Progenitor cell of endocrine pancreas (in vitro differentiated cells): ENCODE data around the gene GTSE1. TPM values are rescaled to one million over a fixed set of nuclear protein-coding genes. Genes with fewer than 3 reads are reported as not detected.

Experiments
- DNase-seq: peaks from one replicate; pipeline ENCODE4 v3.0.0; 2021; ENCODE audit warnings: low spot score; ENCODE audit not compliant: unreplicated experiment
- H3K27ac Mint-ChIP-seq: 2 replicates; pipeline ENCODE4 v1.8.0; 2021; ENCODE audit warnings: mild to moderate bottlenecking, moderate library complexity, mixed read lengths
- H3K27me3 Mint-ChIP-seq: 2 replicates; pipeline ENCODE4 v1.8.0; 2021; ENCODE audit warnings: mixed read lengths
- H3K36me3 Mint-ChIP-seq: 2 replicates; pipeline ENCODE4 v1.8.0; 2022; ENCODE audit warnings: mixed read lengths; ENCODE audit not compliant: insufficient read depth
- H3K4me1 Mint-ChIP-seq: 2 replicates; pipeline ENCODE4 v1.8.0; 2021; ENCODE audit warnings: low read depth, mixed read lengths
- H3K4me3 Mint-ChIP-seq: 2 replicates; pipeline ENCODE4 v1.8.0; 2021; ENCODE audit warnings: low read depth, mild to moderate bottlenecking, moderate library complexity, mixed read lengths
- H3K9me3 Mint-ChIP-seq: 2 replicates; pipeline ENCODE4 v1.8.0; 2021; ENCODE audit warnings: low read depth, mixed read lengths
- CTCF ChIP-seq: fragments of 200-600 bp; sonication (generic); IDR thresholded peaks from one replicate; pipeline ENCODE4 v1.5.0; 2021; ENCODE audit warnings: antibody characterized with exemption, mild to moderate bottlenecking; ENCODE audit not compliant: unreplicated experiment
- total RNA-seq: library from RNA; stranded (reverse); gene quantifications from 2 replicates; pipeline ENCODE4 v1.2.1, GENCODE V29; 2021

The GTSE1 gene
- total RNA-seq, 1 donor from 2014 or later = 25.1 TPM

GRCh38 chr22:46276563-46276962 is 20.1 kb upstream of the GTSE1 start:
- Mint-ChIP-seq H3K36me3 (peaks cover 20% of the 10 kb centered on the region), H3K9me3 (no peaks in the 10 kb centered on the region), H3K4me3 (no peak overlapping the region), H3K4me1 (no peaks in the 10 kb centered on the region), H3K27me3 (no peaks in the 10 kb centered on the region), H3K27ac (no peak overlapping the region)
- no peak for DNase-seq
- TF ChIP-seq CTCF = no peak

DNA sequence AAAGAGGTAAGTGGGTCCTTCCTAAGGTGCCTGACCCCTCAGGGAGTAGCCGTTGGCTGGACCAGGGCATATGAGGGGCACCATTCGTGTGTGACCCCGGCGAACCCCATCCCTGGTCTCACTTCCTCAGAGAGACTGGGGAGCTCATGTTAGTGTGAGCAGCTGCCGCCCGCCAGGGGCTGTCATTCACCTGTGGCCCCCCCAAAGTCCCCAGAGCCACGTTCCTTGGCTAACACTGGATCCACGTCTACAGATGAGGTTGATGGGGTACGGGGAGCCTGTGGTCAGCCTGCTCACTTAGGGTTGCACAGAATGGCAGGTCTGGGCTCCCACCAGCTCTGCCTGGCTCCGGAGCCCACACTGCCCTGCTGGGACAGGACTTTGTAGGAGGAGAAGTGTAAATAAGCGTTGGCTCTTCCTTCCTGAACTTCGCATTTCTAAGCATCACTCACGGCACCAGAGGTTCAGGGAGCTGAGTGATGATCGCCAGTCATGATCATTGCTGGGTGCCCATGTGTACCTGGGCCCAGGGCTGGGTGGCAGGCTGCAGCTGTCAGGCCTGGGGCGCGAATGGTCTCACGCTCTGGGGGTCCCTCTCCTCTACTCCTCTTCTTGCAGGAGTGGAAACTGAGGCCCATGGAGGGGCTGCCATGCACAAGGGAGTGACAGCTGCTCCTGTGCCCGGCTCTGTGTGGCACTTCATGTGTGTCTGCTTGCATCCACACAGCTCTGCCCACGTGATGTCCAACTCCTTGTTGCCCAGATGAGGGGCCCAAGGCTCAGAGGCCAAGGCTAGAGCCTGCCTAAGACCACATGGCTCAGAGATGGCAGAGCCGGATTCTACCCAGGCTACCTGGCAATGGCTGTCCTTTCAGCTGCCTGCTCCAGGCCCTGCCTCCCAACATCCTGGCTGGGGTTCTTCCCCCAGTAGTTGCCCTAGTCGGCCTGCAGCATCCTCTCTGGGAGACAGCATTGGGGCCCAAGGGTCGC is 17.7 kb upstream of the GTSE1 start:
- Mint-ChIP-seq H3K27ac (no peak overlapping the region), H3K9me3 (no peaks in the 10 kb centered on the region), H3K4me1 (no peaks in the 10 kb centered on the region), H3K36me3 (peaks cover 20% of the 10 kb centered on the region), H3K27me3 (no peaks in the 10 kb centered on the region), H3K4me3 (no peak overlapping the region)
- no peak for DNase-seq
- TF ChIP-seq CTCF = no peak

GRCh38 chr22:46280063-46280817 is 16.4 kb upstream of the GTSE1 start:
- Mint-ChIP-seq H3K27ac (no peak overlapping the region), H3K36me3 (peaks cover 25% of the 10 kb centered on the region), H3K9me3 (no peaks in the 10 kb centered on the region), H3K4me3 (no peak overlapping the region), H3K27me3 (no peaks in the 10 kb centered on the region), H3K4me1 (no peaks in the 10 kb centered on the region)
- no peak for TF ChIP-seq CTCF
- DNase-seq = no peak

DNA sequence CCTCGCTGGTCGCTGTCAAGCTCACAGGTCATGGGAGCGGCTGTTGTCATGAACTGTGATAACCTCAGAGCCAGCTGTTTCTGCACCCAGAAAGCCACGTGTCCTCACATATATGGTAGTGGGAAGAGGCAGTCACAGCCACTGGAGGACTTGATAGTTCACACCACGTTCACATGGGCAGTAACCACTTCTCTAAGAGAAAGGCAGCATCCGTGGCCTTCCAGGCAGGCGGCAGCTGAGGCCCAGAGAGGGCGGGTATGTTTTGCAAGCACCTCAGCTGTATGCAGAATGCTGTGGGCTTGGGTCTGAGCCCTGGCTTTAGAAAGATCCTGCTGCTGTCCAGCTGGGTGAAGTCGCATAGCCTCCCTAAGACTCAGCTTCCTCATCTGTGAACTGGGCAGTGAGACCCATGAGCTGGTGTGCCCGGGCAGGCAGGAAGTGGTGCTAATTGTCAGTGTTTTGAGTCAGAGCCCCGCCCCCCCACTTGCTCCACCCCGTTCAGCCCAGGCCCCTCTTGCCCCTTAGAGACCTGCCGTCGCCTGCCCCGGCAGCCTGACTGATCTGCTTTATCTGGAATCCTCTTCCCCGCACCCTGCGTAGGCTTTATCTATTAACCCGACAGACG is 15.6 kb upstream of the GTSE1 start:
- no peak for DNase-seq
- no peak overlapping the region for H3K27ac Mint-ChIP-seq
- H3K4me3 Mint-ChIP-seq = no peak overlapping the region
- no peak for TF ChIP-seq CTCF
- no peaks in the 10 kb centered on the region for H3K27me3 Mint-ChIP-seq
- H3K9me3 Mint-ChIP-seq = no peaks in the 10 kb centered on the region
- no peaks in the 10 kb centered on the region for H3K4me1 Mint-ChIP-seq
- H3K36me3 Mint-ChIP-seq = peaks cover 22% of the 10 kb centered on the region
